Stimulated activated CD8-positive, alpha-beta memory T cell treated with anti-CD3 and anti-CD28 coated beads, Interleukin-12 subunit alpha, Interleukin-12 subunit beta, amount 100 ng/mL, for 1 hour (primary cell): Measurements from ENCODE around the gene NES.

Source experiments
- DNase-seq: peaks from one replicate; pipeline ENCODE4 v3.0.0-alpha.2; 2020; ENCODE audit warnings: low read depth

Gene NES, protein sequence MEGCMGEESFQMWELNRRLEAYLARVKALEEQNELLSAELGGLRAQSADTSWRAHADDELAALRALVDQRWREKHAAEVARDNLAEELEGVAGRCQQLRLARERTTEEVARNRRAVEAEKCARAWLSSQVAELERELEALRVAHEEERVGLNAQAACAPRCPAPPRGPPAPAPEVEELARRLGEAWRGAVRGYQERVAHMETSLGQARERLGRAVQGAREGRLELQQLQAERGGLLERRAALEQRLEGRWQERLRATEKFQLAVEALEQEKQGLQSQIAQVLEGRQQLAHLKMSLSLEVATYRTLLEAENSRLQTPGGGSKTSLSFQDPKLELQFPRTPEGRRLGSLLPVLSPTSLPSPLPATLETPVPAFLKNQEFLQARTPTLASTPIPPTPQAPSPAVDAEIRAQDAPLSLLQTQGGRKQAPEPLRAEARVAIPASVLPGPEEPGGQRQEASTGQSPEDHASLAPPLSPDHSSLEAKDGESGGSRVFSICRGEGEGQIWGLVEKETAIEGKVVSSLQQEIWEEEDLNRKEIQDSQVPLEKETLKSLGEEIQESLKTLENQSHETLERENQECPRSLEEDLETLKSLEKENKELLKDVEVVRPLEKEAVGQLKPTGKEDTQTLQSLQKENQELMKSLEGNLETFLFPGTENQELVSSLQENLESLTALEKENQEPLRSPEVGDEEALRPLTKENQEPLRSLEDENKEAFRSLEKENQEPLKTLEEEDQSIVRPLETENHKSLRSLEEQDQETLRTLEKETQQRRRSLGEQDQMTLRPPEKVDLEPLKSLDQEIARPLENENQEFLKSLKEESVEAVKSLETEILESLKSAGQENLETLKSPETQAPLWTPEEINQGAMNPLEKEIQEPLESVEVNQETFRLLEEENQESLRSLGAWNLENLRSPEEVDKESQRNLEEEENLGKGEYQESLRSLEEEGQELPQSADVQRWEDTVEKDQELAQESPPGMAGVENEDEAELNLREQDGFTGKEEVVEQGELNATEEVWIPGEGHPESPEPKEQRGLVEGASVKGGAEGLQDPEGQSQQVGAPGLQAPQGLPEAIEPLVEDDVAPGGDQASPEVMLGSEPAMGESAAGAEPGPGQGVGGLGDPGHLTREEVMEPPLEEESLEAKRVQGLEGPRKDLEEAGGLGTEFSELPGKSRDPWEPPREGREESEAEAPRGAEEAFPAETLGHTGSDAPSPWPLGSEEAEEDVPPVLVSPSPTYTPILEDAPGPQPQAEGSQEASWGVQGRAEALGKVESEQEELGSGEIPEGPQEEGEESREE (N-terminal part only)

DNA sequence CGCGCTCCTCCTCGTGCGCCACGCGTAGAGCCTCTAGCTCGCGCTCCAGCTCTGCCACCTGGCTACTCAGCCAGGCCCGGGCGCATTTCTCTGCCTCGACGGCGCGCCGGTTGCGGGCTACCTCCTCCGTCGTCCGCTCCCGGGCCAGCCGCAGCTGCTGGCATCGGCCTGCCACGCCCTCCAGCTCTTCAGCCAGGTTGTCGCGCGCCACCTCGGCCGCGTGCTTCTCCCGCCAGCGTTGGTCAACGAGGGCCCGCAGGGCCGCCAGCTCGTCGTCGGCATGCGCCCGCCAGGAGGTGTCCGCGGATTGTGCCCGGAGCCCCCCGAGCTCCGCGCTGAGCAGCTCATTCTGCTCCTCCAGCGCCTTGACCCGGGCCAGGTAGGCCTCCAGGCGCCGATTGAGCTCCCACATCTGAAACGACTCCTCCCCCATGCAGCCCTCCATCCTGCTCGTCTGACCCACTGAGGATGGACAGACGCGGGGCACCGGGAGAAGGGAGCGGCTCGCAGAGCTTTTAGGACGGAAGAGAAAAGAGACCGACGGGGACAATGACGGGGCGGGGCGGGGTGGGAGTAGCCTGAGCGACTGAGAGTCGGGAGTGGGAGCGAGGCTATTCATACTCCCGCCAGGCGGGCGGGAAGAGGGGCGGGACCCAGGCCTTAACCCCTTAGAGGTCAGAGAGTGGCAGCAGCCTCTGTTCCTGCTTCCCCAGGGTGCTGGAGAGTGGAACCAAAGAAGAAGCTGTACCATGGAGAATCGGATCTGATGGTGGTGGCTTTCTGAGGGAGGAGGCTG, at the start of gene NES:
TSS of gene NES (minus strand) at position 588 of the 796 bp plus-strand sequence. CDS start at position 445, 143 bp downstream.
- no peak for DNase-seq

DNA sequence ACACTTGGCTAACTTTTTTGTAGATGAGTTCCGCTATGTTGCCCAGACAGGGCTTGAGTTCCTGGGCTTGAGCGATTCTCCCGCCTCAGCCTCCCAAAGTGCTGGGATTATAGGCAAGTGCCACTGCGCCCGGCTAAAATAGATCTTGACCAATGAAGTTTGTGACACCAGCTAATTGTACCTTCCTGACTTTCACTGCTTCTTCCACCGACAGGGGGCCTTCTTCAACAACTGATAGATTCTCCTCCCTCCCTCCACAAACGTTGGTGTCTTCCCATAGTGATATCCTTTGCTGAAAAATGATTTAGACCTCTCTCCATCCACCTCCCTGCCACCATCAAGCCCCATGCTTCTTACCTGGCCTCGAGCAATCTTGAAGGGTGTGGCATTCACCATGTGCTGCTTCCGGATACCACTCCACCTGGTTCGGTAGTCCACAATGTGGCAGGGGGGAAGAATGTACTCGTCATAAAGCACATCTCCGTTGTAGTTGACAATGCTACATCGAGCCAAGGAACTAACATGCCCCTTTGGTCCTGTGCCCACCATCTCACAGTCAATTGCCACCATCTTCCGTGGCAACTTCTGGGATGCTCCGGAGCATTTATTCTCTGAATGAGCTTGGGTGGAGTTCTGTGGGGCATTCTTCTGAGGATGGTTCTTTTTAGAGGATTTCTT, 49.5 kb upstream of the NES start:
- DNase-seq: no peak

DNA sequence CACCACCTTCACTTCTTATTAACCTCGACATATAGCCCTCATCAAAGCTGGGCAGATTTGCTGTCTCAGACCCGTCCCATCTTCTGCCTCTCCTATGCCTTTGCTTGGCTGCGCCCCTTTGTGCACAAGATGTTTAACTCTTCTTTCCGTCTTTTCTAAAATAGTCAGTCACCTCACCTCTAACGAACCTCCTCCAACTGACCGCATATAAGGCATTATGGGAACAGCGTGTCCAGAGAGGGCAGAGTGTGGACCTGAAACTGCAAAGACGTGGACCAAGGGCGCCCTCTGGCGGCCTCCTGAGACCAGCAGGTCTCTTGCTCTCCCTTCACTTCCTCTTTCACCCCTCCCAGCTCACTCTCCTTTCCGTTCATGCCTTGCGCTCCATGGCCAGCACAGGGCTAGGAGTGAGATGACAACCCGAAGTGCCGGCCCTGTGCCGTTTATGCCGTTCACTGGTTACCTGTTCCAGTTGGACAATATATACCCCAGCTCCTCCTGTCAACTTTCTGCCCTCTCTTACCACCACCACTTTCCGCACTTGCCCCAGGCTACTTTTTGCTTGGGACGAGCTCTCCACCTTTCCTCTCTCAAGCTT, 48.6 kb upstream of the NES start:
- DNase-seq: peak; percentile 72

DNA sequence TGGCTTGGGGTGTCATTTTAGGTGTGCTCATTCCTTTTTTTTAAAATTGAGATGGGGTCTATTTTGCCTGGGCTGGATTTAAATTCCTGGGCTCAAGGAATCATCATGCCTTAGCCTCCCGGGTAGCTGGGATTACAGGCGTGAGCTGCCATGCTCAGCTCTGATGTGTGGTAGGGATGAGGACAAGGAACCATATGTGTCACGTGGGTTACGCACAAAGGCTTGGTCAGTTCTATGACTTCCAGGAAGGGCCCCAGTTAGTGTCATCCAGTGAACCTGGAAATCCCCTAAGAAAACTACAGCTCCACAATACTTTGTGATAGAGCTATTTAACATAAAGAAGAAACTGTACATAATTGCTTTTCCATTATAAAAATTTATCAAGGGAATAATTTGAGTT, 44.3 kb upstream of the NES start:
- DNase-seq: no peak

DNA sequence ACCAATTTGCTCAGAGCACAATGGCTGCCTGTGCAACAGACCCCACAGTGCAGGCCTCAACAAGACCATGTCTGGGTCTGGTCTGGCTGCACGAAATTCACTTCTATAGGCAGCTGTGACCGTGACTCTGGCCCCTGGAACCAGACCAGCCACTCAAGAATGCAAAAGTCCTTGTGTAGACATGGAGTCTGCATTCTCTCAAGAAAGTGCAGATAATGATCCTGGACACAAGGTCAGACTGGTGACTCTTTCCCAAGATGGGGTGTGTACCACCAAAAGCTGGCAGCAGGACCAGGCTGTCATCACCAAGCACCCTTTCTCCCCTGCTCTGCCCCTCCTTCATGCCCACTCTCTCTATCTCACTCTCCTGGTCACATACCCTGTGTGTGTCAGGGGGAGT, 43.9 kb upstream of the NES start:
- no peak for DNase-seq

DNA sequence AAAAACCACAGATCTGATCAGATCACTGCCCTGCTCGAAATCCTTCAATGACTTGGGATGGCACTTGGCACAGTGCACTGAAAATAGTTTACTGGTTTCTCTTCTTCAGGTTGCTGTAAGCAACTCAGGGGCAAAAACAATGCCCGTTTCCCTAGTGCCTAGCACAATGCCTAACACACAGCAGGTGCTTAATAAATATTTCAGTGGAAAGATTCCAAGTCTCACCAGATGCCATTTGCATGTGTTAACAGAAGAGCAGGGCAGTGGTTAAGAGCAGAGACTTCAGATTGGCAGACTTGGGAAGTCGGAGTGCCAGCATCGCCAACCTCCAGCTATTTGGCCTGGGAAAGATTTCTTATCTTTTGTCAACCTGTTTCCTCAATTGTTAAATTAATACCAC, 40.1 kb upstream of the NES start:
- no peak for DNase-seq

DNA sequence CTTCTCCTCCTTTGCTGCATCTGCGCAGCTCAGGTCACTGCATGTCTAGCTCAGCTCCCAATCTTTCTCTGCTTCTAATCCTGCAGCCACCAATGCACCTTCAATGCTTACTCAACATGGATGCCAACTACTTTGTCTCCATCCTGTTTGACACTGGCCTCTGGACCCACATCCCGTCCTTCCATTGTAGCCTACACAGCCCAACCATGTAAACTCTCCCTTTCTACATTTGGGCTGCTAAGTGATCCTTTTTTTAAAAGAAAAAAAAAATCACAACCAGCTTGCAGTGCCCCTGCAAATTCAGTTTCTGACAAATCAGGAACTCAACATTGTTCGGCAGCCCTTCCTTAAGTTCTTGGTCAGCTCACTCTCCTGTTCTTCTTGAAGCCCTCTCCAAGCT, 37.6 kb upstream of the NES start:
- no peak for DNase-seq

DNA sequence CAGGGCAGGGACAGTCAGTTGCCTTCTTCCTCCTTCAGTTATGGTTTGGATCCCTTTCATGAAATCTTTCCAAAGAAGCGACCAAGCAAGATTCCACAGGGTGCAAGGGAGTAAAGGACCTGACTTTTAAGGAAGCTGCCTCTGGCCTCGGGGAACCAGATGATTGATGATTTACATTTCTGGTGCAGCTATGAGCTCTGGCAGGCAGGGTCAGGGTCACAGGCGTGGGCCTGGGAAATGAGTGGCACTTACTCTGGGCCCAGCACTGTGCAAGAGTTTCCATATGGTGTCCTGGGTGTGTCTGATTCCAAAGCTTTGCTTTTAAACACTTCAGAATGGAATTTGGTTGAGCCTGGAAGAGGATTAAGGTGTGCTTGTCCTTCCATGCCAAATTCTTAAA, 35.4 kb upstream of the NES start:
- DNase-seq: no peak

DNA sequence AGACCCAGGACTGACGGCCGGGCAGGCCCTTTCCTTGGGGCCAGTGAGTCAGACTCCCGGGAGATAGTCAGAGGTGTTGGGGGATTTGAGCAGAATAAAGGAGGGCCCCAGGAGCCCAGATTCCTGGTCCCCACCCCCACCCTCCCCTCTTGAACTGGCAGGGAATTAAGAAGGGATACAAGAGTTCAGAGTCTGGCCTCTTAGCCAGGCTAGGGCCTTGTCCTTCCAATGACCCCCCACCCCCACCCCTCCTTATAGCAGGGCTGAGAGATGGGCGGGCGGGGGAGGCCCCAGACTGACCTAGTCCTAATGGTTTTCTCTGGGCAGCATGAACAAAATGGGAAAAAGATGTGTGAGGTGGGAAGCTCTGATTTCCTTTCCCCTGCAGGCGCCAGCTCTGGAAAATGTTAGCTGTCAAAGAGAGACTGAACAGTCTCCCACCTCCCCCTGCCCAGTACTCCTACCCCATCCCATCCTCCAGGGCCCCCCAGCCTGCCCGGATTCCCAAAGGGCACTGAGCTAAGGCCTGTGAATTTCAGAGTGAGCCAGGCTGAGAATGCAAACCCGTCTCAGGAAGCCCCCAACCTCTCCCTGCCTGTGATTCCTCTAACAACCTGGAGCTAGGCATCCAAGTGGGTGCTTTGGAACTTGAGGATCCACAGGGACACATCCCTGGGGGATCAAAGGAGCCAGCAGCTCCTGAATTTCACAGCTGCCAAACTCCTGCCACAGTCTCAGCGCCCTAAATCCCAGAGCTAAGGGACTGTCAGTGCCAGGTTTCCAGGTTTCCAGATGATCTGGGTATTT, 34.0 kb upstream of the NES start:
- DNase-seq: no peak

DNA sequence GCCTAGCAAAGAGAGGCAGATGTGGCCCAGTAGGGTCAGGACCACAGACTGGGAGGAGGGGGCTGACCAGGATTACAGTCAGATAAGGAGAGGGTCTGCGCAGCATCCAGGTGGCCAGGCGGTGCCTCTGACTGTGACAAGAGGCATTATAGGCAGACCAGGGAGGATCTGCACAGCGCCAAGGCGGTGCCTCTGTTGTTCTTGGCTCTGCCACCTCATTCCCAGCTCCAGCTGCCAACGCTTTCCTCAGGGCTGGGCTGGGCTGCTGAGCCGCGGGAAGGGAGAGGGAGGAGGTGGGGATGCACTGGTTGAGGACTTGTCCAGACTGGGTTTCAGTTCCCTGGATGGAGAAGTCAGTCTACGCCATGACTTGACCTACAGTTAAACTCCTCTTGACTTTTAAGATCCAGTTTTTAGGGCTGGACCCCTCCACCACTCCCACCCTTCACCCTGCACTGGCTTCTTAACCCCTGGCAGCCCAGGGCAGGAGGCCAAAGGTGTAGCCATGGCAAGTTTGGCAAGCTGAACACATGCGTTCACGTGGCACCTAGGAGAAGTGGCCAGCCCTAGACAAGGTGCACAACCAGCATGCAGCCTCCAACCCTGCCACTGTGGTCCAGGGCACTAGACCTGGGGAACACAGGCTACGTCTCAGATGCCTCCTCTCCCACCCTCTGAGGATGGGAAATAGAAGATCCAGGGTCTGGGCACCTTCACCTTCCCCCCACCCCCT, 32.7 kb upstream of the NES start:
- no peak for DNase-seq

DNA sequence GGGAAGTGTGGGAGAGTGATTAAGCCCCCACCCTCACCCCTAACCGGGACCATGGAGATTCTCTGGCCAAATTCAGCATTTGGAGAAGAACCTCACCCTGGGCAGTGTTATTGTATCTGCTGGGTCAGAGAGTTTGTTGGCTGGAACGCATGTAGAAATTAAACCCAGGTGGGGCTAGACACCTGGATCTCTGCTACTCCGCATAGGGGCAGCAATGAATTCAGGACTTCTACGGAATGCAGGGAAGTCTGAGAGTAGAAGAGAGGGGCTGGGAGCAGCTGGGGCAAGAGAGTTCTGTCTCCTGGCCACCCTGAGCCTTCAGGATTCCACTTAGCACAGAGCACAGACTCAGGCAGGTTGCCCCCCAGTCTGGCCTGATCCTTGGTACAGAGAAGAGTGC, 31.8 kb upstream of the NES start:
- no peak for DNase-seq

DNA sequence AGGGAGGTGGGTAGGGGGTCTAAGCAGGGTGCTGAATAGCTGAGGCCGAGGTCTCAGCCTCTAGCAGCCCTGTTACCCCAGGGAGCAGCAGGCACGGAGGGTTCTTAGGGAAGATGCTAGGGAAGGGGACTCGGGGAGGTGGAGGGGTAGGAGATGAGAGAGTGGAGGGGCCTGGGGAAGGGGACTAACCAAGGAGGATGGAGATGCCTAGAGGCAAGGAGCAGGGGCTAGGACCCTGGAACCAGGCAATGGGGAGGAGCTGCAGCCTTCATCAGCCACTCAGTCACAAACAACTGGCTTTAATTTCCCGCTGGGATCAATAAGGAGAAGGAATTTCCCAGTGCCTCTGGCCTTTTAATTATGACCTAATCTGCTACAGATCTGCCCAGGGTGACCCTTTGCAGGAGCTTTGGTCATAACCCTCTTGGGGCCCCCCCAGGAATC, 31.0 kb upstream of the NES start:
- no peak for DNase-seq

DNA sequence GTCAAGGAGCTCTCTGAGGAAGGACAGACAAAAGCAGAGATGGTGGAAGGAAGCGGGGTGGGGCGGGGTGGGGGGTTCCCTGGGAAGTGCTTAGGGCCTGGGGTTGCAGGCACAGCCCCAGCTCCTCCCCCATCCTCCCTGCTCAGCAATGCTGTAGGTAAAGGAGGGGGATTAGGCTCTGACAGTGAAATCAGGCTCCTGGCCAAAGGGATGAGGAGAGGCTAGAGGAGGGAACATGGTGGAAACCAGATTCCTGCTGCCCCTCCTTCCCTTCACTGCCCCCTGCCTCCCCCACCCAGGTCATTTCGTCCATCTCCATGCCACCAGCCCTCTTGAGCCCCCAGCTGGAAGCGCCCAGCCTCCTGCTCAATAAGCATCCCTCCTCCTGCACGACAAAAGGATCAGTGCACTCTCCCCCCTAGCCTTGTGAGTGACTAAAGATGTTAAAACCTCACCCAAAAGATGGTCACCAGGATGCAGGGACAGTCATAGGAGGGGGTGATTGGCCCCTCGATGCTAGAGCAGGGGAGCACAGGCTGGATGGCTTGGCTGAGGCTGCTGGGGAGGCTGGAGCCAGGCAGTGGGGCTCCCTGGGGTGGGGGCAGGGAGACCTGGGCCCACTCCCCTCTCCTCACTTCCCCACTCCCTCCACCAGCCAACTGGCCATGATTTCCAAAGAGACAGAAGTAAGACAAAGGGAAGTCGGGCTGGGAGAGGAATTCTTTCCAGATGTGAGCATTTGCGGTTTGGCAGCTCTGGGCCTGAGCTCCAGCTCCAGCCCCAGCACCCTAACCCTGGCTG, 30.4 kb upstream of the NES start:
- DNase-seq: no peak

DNA sequence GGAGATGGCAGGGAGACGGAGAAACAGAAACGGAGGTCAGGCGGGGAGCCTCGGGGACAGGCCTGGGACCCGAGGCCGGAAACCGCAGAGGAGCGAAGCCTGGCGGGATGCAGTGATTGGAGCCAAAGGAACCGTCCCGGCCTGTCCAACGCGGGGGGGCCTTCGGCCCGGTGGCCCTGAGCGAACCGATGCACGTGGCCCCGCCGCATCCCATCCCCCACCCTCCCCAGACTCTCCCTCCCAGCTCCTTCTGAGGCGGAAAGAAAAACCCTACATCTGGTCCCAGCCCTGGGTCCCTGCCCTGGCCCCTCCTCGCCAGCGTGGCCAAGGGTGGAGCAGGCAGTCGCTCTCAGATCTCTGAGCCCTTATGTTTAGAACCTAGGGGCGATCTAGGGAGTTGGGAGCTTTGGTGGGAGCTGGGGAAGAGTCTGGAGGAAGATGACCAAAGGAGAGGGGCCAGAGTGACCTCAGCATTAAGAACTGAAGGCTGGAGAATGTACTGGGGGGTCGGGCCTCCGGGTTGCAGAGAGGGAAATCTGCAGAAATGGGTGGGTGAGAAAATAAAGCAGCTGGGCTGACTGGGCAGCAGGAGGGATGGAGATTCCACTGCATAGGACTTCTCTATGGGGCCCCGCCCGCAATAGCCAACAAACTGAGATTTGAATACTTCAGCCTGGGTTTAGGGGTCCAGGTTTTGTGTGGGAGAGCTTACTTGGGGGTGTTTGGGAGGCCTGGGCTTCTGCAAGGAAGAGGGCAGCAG, 29.6 kb upstream of the NES start:
- DNase-seq: no peak

DNA sequence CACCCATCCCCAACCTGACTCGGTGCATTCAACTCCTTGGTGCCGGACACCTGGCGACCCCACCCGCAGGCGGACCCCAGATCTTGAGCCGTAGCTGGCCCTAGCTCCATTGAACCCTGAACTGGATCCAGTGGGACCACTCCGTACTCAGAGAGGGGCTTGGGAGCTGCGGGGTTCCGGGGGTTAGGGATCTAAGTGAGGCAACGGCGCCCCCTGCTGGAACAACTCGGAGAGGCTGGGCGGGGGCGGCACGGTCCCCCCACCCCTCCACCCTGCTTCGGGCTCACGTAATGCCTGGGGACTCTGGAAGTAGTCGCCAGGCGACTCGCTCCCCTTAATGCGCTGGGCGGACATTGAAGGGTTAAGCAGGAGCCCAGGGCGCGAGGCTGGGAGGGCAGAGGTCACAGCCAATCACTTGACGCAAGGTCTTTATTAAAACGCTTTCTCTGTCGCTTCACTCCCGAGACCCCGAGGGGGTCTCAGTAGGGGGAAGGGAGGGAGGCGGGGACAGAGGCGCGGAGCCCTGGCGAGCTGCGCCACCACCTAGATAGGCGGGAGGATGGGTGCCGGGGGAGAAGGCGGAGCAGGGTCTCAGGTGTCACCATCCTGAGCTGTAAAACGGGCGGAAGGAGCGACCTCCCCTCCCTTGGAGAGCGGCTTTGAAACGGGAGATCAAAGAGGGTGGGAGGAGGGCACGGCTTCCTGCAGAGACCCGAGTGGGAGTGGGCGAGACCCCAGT, 28.9 kb upstream of the NES start:
- peak; percentile 47 for DNase-seq

DNA sequence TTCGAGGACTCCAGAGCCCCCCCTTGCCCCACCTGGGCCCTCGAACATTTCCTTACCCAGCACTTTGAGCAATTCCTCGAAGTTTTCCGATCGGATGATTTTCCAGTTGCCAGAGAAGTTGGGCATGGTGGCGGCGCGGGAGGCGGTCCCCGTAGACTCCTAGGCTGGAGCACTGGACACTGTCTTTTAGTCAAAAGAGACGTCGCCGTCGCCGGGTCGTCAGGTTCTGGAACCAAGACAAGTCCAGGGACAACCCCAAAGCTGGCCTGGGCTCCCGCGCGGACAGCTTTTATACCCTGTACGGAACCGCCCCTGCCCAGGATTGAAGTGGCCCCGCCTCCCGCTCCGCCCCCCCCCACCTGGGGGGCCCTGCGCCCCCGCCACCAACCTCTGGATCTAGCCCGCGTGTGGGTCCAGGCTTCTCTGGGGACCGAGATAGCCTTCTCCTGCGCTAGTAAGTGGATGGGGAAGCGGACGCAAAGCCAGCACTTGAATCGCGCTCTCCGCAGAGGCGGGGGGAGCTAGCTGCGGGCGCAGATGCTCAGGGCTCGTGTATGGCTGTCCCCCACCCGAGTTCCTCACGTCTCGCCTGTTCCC, 28.2 kb upstream of the NES start, which contains the start of gene CRABP2:
TSS of gene CRABP2 (minus strand) at position 263 of the 597 bp plus-strand sequence. CDS start at position 126, 137 bp downstream.
- DNase-seq: no peak
